K562 (cell line): ENCODE results near the gene HGF.

Source experiments
- AFF4 ChIP-seq: sonication (generic); formaldehyde crosslinking; IDR thresholded peaks from 2 replicates; pipeline ENCODE4 v1.8.0; 2023; ENCODE audit warnings: mild to moderate bottlenecking, missing genetic modification reagents
- ARID3A ChIP-seq: IDR thresholded peaks from 2 replicates; pipeline ENCODE4 v1.6.1; 2012; ENCODE audit warnings: low read depth, low read length, improper control_type of control experiment, borderline replicate concordance
- CTCF ChIP-seq, 3 experiments: IDR thresholded peaks in 2 of 3; conservative IDR thresholded peaks in 1 of 3; 2 replicates each; pipeline ENCODE4 v1.5.1; 2011 to 2012; ENCODE audit warnings: low read length in 3 of 3, mild to moderate bottlenecking in 3 of 3, control low read depth in 2 of 3, improper control_type of control experiment in 1 of 3, inconsistent platforms in 1 of 3, low read depth in 1 of 3, mixed read lengths in 1 of 3, moderate library complexity in 1 of 3; ENCODE audit not compliant: insufficient read depth in 2 of 3
- ETS2 ChIP-seq: IDR thresholded peaks from 2 replicates; pipeline ENCODE4 v1.6.1; 2016; ENCODE audit warnings: borderline replicate concordance, missing genetic modification characterization, mild to moderate bottlenecking, moderate library complexity, missing compliant biosample characterization; ENCODE audit not compliant: poor library complexity, severe bottlenecking
- GATA2 ChIP-seq: sonication (generic); formaldehyde crosslinking; IDR thresholded peaks from 2 replicates; pipeline ENCODE4 v1.4.0; 2020; ENCODE audit warnings: mild to moderate bottlenecking, missing genetic modification reagents
- MAFK ChIP-seq: IDR thresholded peaks from 2 replicates; pipeline ENCODE4 v1.6.1; 2011; ENCODE audit warnings: low read length, improper control_type of control experiment
- PCBP1 ChIP-seq: fragments of 200-400 bp; formaldehyde crosslinking; IDR thresholded peaks from 2 replicates; pipeline ENCODE4 v1.6.1; 2018; ENCODE audit warnings: mild to moderate bottlenecking, low read depth, low read length; ENCODE audit not compliant: poor library complexity, severe bottlenecking
- POLR2AphosphoS5 ChIP-seq: IDR thresholded peaks from 2 replicates; pipeline ENCODE4 v1.6.1; 2011; ENCODE audit warnings: mild to moderate bottlenecking, low read depth, low read length, moderate library complexity; ENCODE audit not compliant: control insufficient read depth, insufficient read depth
- RFX5 ChIP-seq: IDR thresholded peaks from 2 replicates; pipeline ENCODE4 v1.6.1; 2011; ENCODE audit warnings: low read depth, mild to moderate bottlenecking, improper control_type of control experiment, low read length
- SMAD1 ChIP-seq: fragments of 150-350 bp; IDR thresholded peaks from 2 replicates; pipeline ENCODE4 v1.6.1; 2014; ENCODE audit warnings: low read length, low read depth; ENCODE audit not compliant: partially characterized antibody
- SREBF2 ChIP-seq: sonication (generic); formaldehyde crosslinking; IDR thresholded peaks from 2 replicates; pipeline ENCODE4 v1.4.0; 2020; ENCODE audit warnings: mild to moderate bottlenecking, missing genetic modification reagents
- ZFP1 ChIP-seq: fragments of 450-650 bp; formaldehyde crosslinking; IDR thresholded peaks from 2 replicates; pipeline ENCODE4 v1.4.0; 2020; ENCODE audit warnings: mild to moderate bottlenecking, mixed read lengths
- ZFP36 ChIP-seq: fragments of 150-350 bp; IDR thresholded peaks from 2 replicates; pipeline ENCODE4 v1.6.1; 2018; ENCODE audit warnings: low read length, low read depth; ENCODE audit not compliant: partially characterized antibody
- ZNF507 ChIP-seq: conservative IDR thresholded peaks from 2 replicates; pipeline ENCODE4 v1.6.1; 2017; ENCODE audit warnings: missing genetic modification characterization, missing compliant biosample characterization

GRCh38 chr7:81790120-81790500 is 20.3 kb upstream of the HGF start:
- TF ChIP-seq GATA2 (CRISPR knock-in tag) = no peak
- no peak for TF ChIP-seq ETS2
- no peak for TF ChIP-seq ZFP36
- no peak for TF ChIP-seq CTCF (IDR thresholded peaks at IDR 0.05 in 2 of 3, conservative IDR thresholded peaks at IDR 0.05 in 1 of 3; ENCODE audit: insufficient read depth in 2 of 3, low read depth in 1 of 3, low read length in 3 of 3)
- TF ChIP-seq MAFK = no peak
- no peak for TF ChIP-seq SREBF2 (CRISPR knock-in tag)
- TF ChIP-seq RFX5 = no peak
- no peak for TF ChIP-seq PCBP1
- TF ChIP-seq AFF4 = no peak
- no peak for TF ChIP-seq POLR2AphosphoS5
- no peak for TF ChIP-seq SMAD1
- no peak for TF ChIP-seq ARID3A
- no peak for TF ChIP-seq ZNF507
- no peak for TF ChIP-seq ZFP1 (CRISPR knock-in tag)
